Neural cell (in vitro differentiated cells): ENCODE results near the gene MILR1. TPM values are rescaled to one million over a fixed set of nuclear protein-coding genes. Genes with fewer than 3 reads are reported as not detected.

Experiments used
- H2AFZ ChIP-seq: fragments of 200-600, 300-800 bp; sonication (generic), shearing (Covaris generic); 2 replicates; pipeline ENCODE4 v1.6.0; 2014; ENCODE audit warnings: low read depth, mild to moderate bottlenecking, antibody characterized with exemption, low read length, moderate library complexity
- H3F3A ChIP-seq: fragments of 200-600 bp; shearing (Covaris generic); 2 replicates; pipeline ENCODE4 v1.6.1; 2016; ENCODE audit warnings: mild to moderate bottlenecking, moderate library complexity, mixed read lengths, antibody characterized with exemption, low read length; ENCODE audit not compliant: insufficient read depth, poor library complexity, severe bottlenecking
- H3K27ac ChIP-seq: fragments of 200-600, 300-800 bp; sonication (generic), shearing (Covaris generic); 2 replicates; pipeline ENCODE4 v1.5.1; 2014; ENCODE audit warnings: mild to moderate bottlenecking, low read length, moderate library complexity
- H3K27me3 ChIP-seq: fragments of 300-800, 200-600 bp; sonication (generic), shearing (Covaris generic); 2 replicates; pipeline ENCODE4 v1.6.0; 2014; ENCODE audit warnings: mild to moderate bottlenecking, low read depth, low read length, moderate library complexity; ENCODE audit not compliant: insufficient read depth
- H3K36me3 ChIP-seq: fragments of 300-800, 200-600 bp; sonication (generic), shearing (Covaris generic); 2 replicates; pipeline ENCODE4 v1.5.1; 2014; ENCODE audit warnings: mild to moderate bottlenecking, antibody characterized with exemption, low read length, moderate library complexity; ENCODE audit not compliant: insufficient read depth
- H3K4me2 ChIP-seq: fragments of 300-800, 200-600 bp; sonication (generic), shearing (Covaris generic); 2 replicates; pipeline ENCODE4 v1.6.0; 2014; ENCODE audit warnings: mild to moderate bottlenecking, low read length
- H3K4me3 ChIP-seq: fragments of 300-800, 200-600 bp; sonication (generic), shearing (Covaris generic); 2 replicates; pipeline ENCODE4 v1.5.1; 2014; ENCODE audit warnings: mild to moderate bottlenecking, low read length, moderate library complexity
- H3K79me2 ChIP-seq: fragments of 200-600 bp; shearing (Covaris generic); replicated peaks from 2 replicates; pipeline ENCODE4 v1.6.0; 2014; ENCODE audit warnings: mild to moderate bottlenecking, low read length, moderate library complexity; ENCODE audit not compliant: insufficient read depth
- H3K9ac ChIP-seq: fragments of 300-800, 200-600 bp; sonication (generic), shearing (Covaris generic); 2 replicates; pipeline ENCODE4 v1.6.1; 2016; ENCODE audit warnings: mild to moderate bottlenecking, low read length, mixed read lengths
- H3K9me2 ChIP-seq: fragments of 200-600 bp; shearing (Covaris generic); 2 replicates; pipeline ENCODE4 v1.6.1; 2016; ENCODE audit warnings: mild to moderate bottlenecking, low read length, mixed read lengths; ENCODE audit not compliant: insufficient read depth
- H3K9me3 ChIP-seq: fragments of 200-600, 300-800 bp; sonication (generic), shearing (Covaris generic); 2 replicates; pipeline ENCODE4 v1.6.1; 2016; ENCODE audit warnings: mild to moderate bottlenecking, mixed run types, low read length, moderate library complexity, mixed read lengths
- H4K20me1 ChIP-seq: fragments of 200-600 bp; shearing (Covaris generic); 2 replicates; pipeline ENCODE4 v1.6.1; 2016; ENCODE audit warnings: mild to moderate bottlenecking, mixed run types; ENCODE audit not compliant: insufficient read depth
- CTCF ChIP-seq: fragments of 450-650 bp; IDR thresholded peaks from 2 replicates; pipeline ENCODE4 v1.5.1; 2014; ENCODE audit warnings: antibody characterized with exemption, mild to moderate bottlenecking, moderate library complexity; ENCODE audit not compliant: poor library complexity, severe bottlenecking
- EP300 ChIP-seq: fragments of 450-650 bp; conservative IDR thresholded peaks from 2 replicates; pipeline ENCODE4 v1.6.1; 2014; ENCODE audit warnings: antibody characterized with exemption, mild to moderate bottlenecking, moderate library complexity; ENCODE audit not compliant: poor library complexity, severe bottlenecking
- EZH2 ChIP-seq: fragments of 200-600, 300-800 bp; shearing (Covaris generic), sonication (generic); IDR thresholded peaks from 2 replicates; pipeline ENCODE4 v1.6.1; 2014; ENCODE audit warnings: antibody characterized with exemption, low read length, borderline replicate concordance, mild to moderate bottlenecking; ENCODE audit not compliant: insufficient read depth, poor library complexity, severe bottlenecking
- MXI1 ChIP-seq: fragments of 450-650 bp; conservative IDR thresholded peaks from 2 replicates; pipeline ENCODE4 v1.6.1; 2014; ENCODE audit warnings: antibody characterized with exemption, mild to moderate bottlenecking; ENCODE audit not compliant: poor library complexity, severe bottlenecking
- POLR2AphosphoS5 ChIP-seq: IDR thresholded peaks from 2 replicates; pipeline ENCODE4 v1.6.1; 2012
- RAD21 ChIP-seq: fragments of 450-650 bp; conservative IDR thresholded peaks from 2 replicates; pipeline ENCODE4 v1.6.1; 2014; ENCODE audit warnings: antibody characterized with exemption, mild to moderate bottlenecking, moderate library complexity
- REST ChIP-seq: IDR thresholded peaks from 2 replicates; pipeline ENCODE4 v1.6.1; 2012; ENCODE audit warnings: borderline replicate concordance
- SMC3 ChIP-seq: fragments of 450-650 bp; conservative IDR thresholded peaks from 2 replicates; pipeline ENCODE4 v1.6.1; 2014; ENCODE audit warnings: antibody characterized with exemption, mild to moderate bottlenecking, moderate library complexity; ENCODE audit not compliant: poor library complexity
- TAF1 ChIP-seq: IDR thresholded peaks from 2 replicates; pipeline ENCODE4 v1.6.1; 2012; ENCODE audit warnings: low read depth
- polyA plus RNA-seq: library from polyadenylated mRNA; depleted of rRNA; stranded (reverse); fragments of >200 nt; gene quantifications from 2 replicates; pipeline ENCODE4 v1.2.3, GENCODE V29; 2014

Gene MILR1
- polyA plus RNA-seq, 1 donor from 2014 or later, result not detected

- no peak for TF ChIP-seq RAD21
- no peak for TF ChIP-seq EZH2
- no peak for TF ChIP-seq MXI1
- TF ChIP-seq SMC3, result no peak
- no peak for TF ChIP-seq EP300
- TF ChIP-seq REST, result no peak
- no peak for TF ChIP-seq CTCF
- TF ChIP-seq POLR2AphosphoS5, result no peak
- no peak for TF ChIP-seq TAF1
- no peak overlapping the region for H3K4me2 ChIP-seq
- no peaks in the 10 kb centered on the region for H4K20me1 ChIP-seq
- no peaks in the 10 kb centered on the region for H3F3A ChIP-seq
- no peak overlapping the region for H3K4me3 ChIP-seq
- no peaks in the 10 kb centered on the region for H3K9me2 ChIP-seq
- no peaks in the 10 kb centered on the region for H3K79me2 ChIP-seq
- H2AFZ ChIP-seq, result no peak overlapping the region
- H3K9me3 ChIP-seq, result no peaks in the 10 kb centered on the region
- no peak overlapping the region for H3K27ac ChIP-seq
- H3K27me3 ChIP-seq, result no peaks in the 10 kb centered on the region
- H3K36me3 ChIP-seq, result no peaks in the 10 kb centered on the region
- no peak overlapping the region for H3K9ac ChIP-seq
Measured at GRCh38 chr17:64425191-64425590, 23.7 kb upstream of the MILR1 start.

DNA sequence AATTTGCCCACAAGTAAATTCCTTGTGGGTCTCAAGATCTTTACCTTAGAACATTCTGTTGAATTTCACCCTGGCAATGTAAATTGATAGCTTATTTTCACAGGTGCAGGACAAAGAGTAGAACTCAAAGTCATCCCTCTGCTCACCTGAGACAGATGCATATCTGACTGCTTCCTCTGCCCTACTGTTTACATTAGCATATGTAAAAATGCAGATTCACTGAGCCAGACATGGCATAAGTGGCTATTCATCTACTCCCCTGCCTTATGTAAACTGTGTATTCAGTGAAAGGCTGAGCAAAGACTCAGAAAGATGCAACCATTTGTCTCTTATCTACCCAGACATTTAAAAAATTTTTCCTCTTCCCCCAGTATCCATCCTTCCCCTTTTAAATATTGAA lies 22.3 kb upstream of the MILR1 start:
- no peak overlapping the region for H2AFZ ChIP-seq
- no peaks in the 10 kb centered on the region for H3K79me2 ChIP-seq
- H3F3A ChIP-seq, result no peaks in the 10 kb centered on the region
- H3K9ac ChIP-seq, result no peak overlapping the region
- H4K20me1 ChIP-seq, result no peaks in the 10 kb centered on the region
- H3K27me3 ChIP-seq, result no peaks in the 10 kb centered on the region
- TF ChIP-seq REST (no peak), RAD21 (no peak), MXI1 (no peak), CTCF (no peak)
- H3K4me2 ChIP-seq, result no peak overlapping the region
- H3K4me3 ChIP-seq, result no peak overlapping the region
- H3K9me2 ChIP-seq, result no peaks in the 10 kb centered on the region
- no peaks in the 10 kb centered on the region for H3K36me3 ChIP-seq
- no peak overlapping the region for H3K27ac ChIP-seq
- no peaks in the 10 kb centered on the region for H3K9me3 ChIP-seq
